Ascending aorta (tissue), 2 donors: ENCODE measurements around the gene PLPP1. TPM values are rescaled to one million over a fixed set of nuclear protein-coding genes. Genes with fewer than 3 reads are reported as not detected.

ENCODE experiments used
- DNase-seq, 2 donors: peaks; one replicate each; pipeline ENCODE4 v3.0.0-alpha.2; 2019; ENCODE audit warnings: low spot score in 2 of 2
- H3K27ac ChIP-seq, 2 donors: fragments of 200-600 bp; sonication (generic); one replicate each; pipeline ENCODE4 v1.5.1; 2016 to 2017; ENCODE audit warnings: mild to moderate bottlenecking in 1 of 2
- H3K27me3 ChIP-seq: fragments of 200-600 bp; sonication (generic); one replicate; pipeline ENCODE4 v1.5.1; 2017
- H3K36me3 ChIP-seq, 2 donors: fragments of 200-600 bp; sonication (generic); one replicate each; pipeline ENCODE4 v1.5.1; 2016
- H3K4me1 ChIP-seq, 2 donors: fragments of 200-600 bp; sonication (generic); one replicate each; pipeline ENCODE4 v1.5.1; 2016 to 2017; ENCODE audit warnings: mild to moderate bottlenecking in 1 of 2
- H3K4me3 ChIP-seq, 2 donors: fragments of 200-600 bp; sonication (generic); one replicate each; pipeline ENCODE4 v1.5.1; 2016 to 2017; ENCODE audit warnings: mild to moderate bottlenecking in 1 of 2
- H3K9me3 ChIP-seq, 2 donors: fragments of 200-600 bp; sonication (generic); one replicate each; pipeline ENCODE4 v1.5.1; 2016
- intact Hi-C: fragments of 100-400 bp; cut with DNase I; formaldehyde crosslinking; loops from one replicate; pipeline ENCODE4 v1.15.1; 2023
- total RNA-seq: library from RNA; depleted of rRNA; stranded (reverse); fragments of >200 nt; gene quantifications from one replicate; pipeline ENCODE4 v1.1.0, GENCODE V29; 2016
- TF ChIP-seq, protein P1 (sequence below), 3 experiments: fragments of 200-600 bp in 2 of 3; fragments of 450-650 bp in 1 of 3; sonication (generic) in 2 of 3; IDR thresholded peaks; one replicate each; pipeline ENCODE4 v1.5.1; 2016 to 2019; ENCODE audit warnings: antibody characterized with exemption in 3 of 3, mild to moderate bottlenecking in 1 of 3, moderate library complexity in 1 of 3

The PLPP1 gene
- total RNA-seq, 1 donor from 2014 or later, result 1,314 TPM

DNA sequence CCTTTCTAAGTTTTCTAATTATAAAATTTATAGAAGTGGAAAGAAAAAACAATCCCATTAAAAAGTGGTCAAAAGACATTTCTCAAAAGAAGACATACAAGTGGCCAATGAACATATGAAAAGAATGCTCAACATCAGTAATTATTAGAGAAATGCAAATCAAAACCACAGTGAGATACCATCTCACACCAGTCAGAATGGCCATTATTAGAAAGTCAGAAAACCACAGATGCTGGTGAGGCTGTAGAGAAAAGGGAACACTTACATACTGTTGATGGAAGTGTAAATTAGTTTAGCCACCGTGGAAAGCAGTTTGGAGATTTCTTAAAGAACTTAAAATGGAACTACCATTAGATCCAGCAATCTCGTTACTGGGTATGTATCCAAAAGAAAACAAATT lies 23.7 kb upstream of the PLPP1 start:
- no peak overlapping the region for H3K27ac ChIP-seq
- H3K36me3 ChIP-seq, result no peaks in the 10 kb centered on the region
- no peaks in the 10 kb centered on the region for H3K4me1 ChIP-seq
- TF ChIP-seq, protein P1, sequence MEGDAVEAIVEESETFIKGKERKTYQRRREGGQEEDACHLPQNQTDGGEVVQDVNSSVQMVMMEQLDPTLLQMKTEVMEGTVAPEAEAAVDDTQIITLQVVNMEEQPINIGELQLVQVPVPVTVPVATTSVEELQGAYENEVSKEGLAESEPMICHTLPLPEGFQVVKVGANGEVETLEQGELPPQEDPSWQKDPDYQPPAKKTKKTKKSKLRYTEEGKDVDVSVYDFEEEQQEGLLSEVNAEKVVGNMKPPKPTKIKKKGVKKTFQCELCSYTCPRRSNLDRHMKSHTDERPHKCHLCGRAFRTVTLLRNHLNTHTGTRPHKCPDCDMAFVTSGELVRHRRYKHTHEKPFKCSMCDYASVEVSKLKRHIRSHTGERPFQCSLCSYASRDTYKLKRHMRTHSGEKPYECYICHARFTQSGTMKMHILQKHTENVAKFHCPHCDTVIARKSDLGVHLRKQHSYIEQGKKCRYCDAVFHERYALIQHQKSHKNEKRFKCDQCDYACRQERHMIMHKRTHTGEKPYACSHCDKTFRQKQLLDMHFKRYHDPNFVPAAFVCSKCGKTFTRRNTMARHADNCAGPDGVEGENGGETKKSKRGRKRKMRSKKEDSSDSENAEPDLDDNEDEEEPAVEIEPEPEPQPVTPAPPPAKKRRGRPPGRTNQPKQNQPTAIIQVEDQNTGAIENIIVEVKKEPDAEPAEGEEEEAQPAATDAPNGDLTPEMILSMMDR (IDR thresholded peaks at IDR 0.05), result no peak
- H3K27me3 ChIP-seq, result no peaks in the 10 kb centered on the region
- H3K9me3 ChIP-seq, result no peaks in the 10 kb centered on the region
- no peak for DNase-seq
- H3K4me3 ChIP-seq, result no peak overlapping the region
- intact Hi-C loops, result no loop called here

DNA sequence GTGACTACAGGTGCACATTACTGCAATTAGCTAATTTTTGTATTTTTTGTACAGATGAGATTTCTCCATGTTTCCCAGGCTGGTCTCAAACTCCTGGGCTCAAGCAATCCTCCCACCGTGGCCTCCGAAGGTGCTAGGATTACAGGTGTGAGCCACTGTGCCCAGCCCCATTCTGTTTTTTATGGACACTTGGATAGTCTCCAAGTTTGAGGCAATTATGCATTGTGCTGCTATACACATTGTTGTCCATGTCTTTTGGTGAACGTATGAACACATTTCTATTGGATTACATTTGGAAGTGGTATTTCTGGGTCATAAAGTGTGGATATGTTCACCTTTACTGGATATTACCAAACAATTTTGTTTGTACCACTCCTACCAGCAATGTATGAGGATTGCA lies 22.4 kb upstream of the PLPP1 start:
- no peak for DNase-seq
- intact Hi-C loops, result no loop called here
- Histone ChIP-seq H3K9me3 (no peaks in the 10 kb centered on the region), H3K27ac (no peak overlapping the region), H3K36me3 (no peaks in the 10 kb centered on the region), H3K4me3 (no peak overlapping the region), H3K27me3 (no peaks in the 10 kb centered on the region), H3K4me1 (no peaks in the 10 kb centered on the region)
- TF ChIP-seq, protein P1 (IDR thresholded peaks at IDR 0.05), result no peak

DNA sequence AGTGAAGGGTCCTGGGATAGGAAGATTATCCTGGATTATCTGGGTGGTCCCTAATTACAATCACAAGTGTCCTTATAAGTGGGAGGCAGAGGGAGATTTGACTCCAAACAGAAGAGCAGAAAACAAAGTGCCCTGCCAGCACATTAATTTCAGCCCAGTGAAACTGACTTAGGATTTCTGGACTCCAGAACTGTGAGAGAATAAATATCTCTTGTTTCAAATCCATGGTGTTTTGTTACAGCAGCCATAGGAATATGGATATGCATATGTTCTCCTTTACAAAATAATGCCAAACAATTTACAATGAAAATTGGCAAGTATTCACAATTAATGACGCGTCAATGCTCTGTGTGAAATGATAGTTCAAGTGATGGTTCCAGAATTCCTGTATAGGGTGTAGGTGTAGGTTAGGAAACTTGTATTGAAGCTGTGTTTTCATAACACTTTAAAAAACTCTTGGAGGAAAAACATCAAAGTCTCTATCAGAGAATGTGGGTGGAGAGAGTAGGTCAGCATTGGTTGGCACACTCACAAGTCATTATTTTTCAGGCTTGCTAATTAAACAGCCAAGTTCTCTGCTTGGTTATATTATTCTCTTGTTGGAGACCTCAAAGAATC lies 19.9 kb upstream of the PLPP1 start:
- no peaks in the 10 kb centered on the region for H3K36me3 ChIP-seq
- H3K27ac ChIP-seq, result no peak overlapping the region
- intact Hi-C loops, result no loop called here
- no peaks in the 10 kb centered on the region for H3K9me3 ChIP-seq
- no peaks in the 10 kb centered on the region for H3K4me1 ChIP-seq
- no peaks in the 10 kb centered on the region for H3K27me3 ChIP-seq
- TF ChIP-seq, protein P1 (IDR thresholded peaks at IDR 0.05), result no peak
- no peak for DNase-seq
- no peak overlapping the region for H3K4me3 ChIP-seq

DNA sequence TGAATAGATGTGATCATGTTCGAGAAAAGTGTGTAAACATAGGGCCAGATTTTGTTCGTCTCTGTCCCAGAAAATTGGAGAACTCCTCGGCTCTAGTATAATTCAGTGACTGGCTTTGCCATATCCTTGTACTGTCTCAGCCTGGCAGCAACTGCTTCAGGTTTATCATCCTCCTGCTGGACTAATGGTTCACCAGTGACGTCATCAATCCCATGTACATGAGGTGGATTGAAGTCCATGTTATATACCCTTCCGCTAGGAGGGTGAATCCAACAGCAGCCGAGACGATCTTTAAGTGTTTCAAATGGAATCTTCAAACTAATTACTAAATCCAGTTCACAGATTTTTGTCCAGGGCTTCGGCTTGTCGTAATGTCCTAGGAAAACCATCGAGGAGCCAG lies 17.1 kb upstream of the PLPP1 start:
- DNase-seq, result no peak
- Histone ChIP-seq H3K4me3 (no peak overlapping the region), H3K27me3 (no peaks in the 10 kb centered on the region), H3K36me3 (no peaks in the 10 kb centered on the region), H3K9me3 (no peaks in the 10 kb centered on the region), H3K27ac (no peak overlapping the region), H3K4me1 (no peaks in the 10 kb centered on the region)
- intact Hi-C loops, result no loop called here
- TF ChIP-seq, protein P1 (IDR thresholded peaks at IDR 0.05), result no peak

DNA sequence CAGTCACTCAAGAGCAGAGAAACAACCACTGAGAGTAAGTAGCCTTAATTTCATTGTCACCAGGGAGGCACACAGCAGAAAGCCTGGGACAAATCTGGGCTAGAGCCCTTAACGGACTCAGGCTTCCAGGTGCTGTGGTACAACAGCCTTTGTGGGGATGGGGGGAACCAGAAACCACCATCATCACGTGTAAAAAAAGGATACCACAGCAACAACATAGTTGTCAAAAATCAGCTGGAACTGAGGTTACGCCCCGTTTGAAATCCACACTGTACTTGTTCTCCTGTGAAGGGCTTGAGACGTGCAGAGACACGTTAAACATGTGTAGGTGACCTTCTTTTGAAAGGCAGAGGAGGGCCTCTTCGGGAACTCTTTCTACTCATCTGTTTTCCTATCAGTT lies 16.6 kb upstream of the PLPP1 start:
- no peaks in the 10 kb centered on the region for H3K4me1 ChIP-seq
- no peaks in the 10 kb centered on the region for H3K9me3 ChIP-seq
- intact Hi-C loops, result no loop called here
- H3K36me3 ChIP-seq, result no peaks in the 10 kb centered on the region
- TF ChIP-seq, protein P1 (IDR thresholded peaks at IDR 0.05), result no peak
- no peak overlapping the region for H3K27ac ChIP-seq
- H3K4me3 ChIP-seq, result no peak overlapping the region
- no peak for DNase-seq
- H3K27me3 ChIP-seq, result no peaks in the 10 kb centered on the region

DNA sequence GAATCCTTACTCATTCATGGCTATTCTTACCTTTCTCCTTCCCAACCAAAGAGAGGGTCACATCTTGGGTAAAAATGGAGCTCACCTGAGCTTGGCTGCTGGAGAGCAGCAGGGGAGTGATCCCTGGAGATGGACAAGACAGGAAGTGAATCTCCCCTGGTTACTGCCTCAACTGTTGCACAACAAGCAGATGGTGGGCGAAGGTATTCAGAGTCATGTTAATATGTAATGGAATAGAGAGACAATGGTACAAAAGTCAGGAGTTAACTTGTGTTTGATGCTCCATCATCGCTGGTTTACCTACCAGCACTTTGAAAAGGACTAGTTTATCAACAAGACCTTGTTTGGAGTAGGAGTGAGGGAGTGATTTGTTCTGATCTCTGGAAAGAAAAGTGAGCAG lies 13.0 kb upstream of the PLPP1 start:
- no peaks in the 10 kb centered on the region for H3K36me3 ChIP-seq
- no peak overlapping the region for H3K4me3 ChIP-seq
- no peak overlapping the region for H3K27ac ChIP-seq
- intact Hi-C loops, result no loop called here
- no peak for DNase-seq
- H3K4me1 ChIP-seq, result no peaks in the 10 kb centered on the region
- TF ChIP-seq, protein P1 (IDR thresholded peaks at IDR 0.05), result no peak
- no peaks in the 10 kb centered on the region for H3K27me3 ChIP-seq
- H3K9me3 ChIP-seq, result no peaks in the 10 kb centered on the region
